AG04450 (cell line): ENCODE measurements around the gene WNK2. TPM values are rescaled to one million over a fixed set of nuclear protein-coding genes. Genes with fewer than 3 reads are reported as not detected.

ENCODE experiments used
- CTCF ChIA-PET: fragments of 300-600, 350-600 bp; formaldehyde crosslinking; extraction: SDS; loops from one replicate; lab custom pipeline; 2022; ENCODE audit warnings: antibody characterized with exemption, inconsistent platforms; lab: Charles Lee
- POLR2A ChIA-PET: fragments of 350-600 bp; formaldehyde crosslinking; extraction: SDS; loops from one replicate; lab custom pipeline; 2021; ENCODE audit warnings: antibody characterized with exemption, inconsistent platforms; lab: Yijun Ruan, JAX
- DNase-seq: peaks from one replicate; pipeline ENCODE4 v3.0.0-alpha.2; 2011; ENCODE audit warnings: low read depth, low spot score
- H3K27ac ChIP-seq: one replicate; pipeline ENCODE4 v1.5.1; 2012; ENCODE audit warnings: low read depth, low read length, control low read depth
- H3K27me3 ChIP-seq: one replicate; pipeline ENCODE4 v1.6.0; 2012; ENCODE audit warnings: low read length; ENCODE audit not compliant: control insufficient read depth, insufficient read depth
- H3K4me3 ChIP-seq: 2 replicates; pipeline ENCODE4 v1.5.1; 2011; ENCODE audit warnings: mild to moderate bottlenecking, low read depth, low read length, control low read depth
- H3K9me3 ChIP-seq: 2 replicates; pipeline ENCODE4 v1.5.1; 2012; ENCODE audit warnings: low read length; ENCODE audit not compliant: control insufficient read depth, insufficient read depth
- CTCF ChIP-seq: IDR thresholded peaks from 2 replicates; pipeline ENCODE4 v1.5.1; 2011; ENCODE audit warnings: low read depth, low read length, control low read depth, inconsistent platforms
- polyA plus RNA-seq: library from polyadenylated mRNA; depleted of rRNA; stranded (reverse); fragments of >200 nt; gene quantifications from 2 replicates; pipeline ENCODE4 v1.2.3, GENCODE V29; 2011

Gene WNK2
- polyA plus RNA-seq, 1 experiment = not detected

- no peak for TF ChIP-seq CTCF
- CTCF ChIA-PET = no interaction called here
- peaks cover 13% of the 10 kb centered on the region for H3K27me3 ChIP-seq
- H3K9me3 ChIP-seq = no peaks in the 10 kb centered on the region; the same call in 1 of the 2 replicates
- POLR2A ChIA-PET = no interaction called here
- H3K27ac ChIP-seq = no peak overlapping the region
- H3K4me3 ChIP-seq = no peak overlapping the region
- DNase-seq = no peak
Measured at GRCh38 chr9:93234600-93234999, 50.7 kb downstream of the WNK2 start.

GRCh38 chr9:93235300-93235960 lies 51.5 kb downstream of the WNK2 start:
- Histone ChIP-seq H3K27me3 (peaks cover 13% of the 10 kb centered on the region), H3K27ac (no peak overlapping the region), H3K4me3 (no peak overlapping the region), H3K9me3 (no peaks in the 10 kb centered on the region; the same call in 1 of the 2 replicates)
- CTCF ChIA-PET = no interaction called here
- no peak for TF ChIP-seq CTCF
- POLR2A ChIA-PET = no interaction called here
- no peak for DNase-seq

GRCh38 chr9:93236541-93237206 lies 52.7 kb downstream of the WNK2 start:
- no peak for TF ChIP-seq CTCF
- H3K27me3 ChIP-seq = peaks cover 13% of the 10 kb centered on the region
- CTCF ChIA-PET = no interaction called here
- no peak overlapping the region for H3K27ac ChIP-seq
- H3K9me3 ChIP-seq = no peaks in the 10 kb centered on the region; the same call in 1 of the 2 replicates
- no peak overlapping the region for H3K4me3 ChIP-seq
- no peak for DNase-seq
- POLR2A ChIA-PET = no interaction called here

GRCh38 chr9:93237540-93237939 lies 53.6 kb downstream of the WNK2 start:
- CTCF ChIA-PET = interaction anchor here (0.6 kb wide), 1 partner anchor 776 kb away, joined by 10 read pairs; no protein-coding TSS in a partner anchor
- no peak overlapping the region for H3K4me3 ChIP-seq
- DNase-seq = no peak
- no peak overlapping the region for H3K27ac ChIP-seq
- peaks cover 11% of the 10 kb centered on the region for H3K27me3 ChIP-seq
- POLR2A ChIA-PET = no interaction called here
- no peaks in the 10 kb centered on the region; the same call in 1 of the 2 replicates for H3K9me3 ChIP-seq
- no peak for TF ChIP-seq CTCF
